ENCODE data around the gene NAV1.

The NAV1 gene

DNA sequence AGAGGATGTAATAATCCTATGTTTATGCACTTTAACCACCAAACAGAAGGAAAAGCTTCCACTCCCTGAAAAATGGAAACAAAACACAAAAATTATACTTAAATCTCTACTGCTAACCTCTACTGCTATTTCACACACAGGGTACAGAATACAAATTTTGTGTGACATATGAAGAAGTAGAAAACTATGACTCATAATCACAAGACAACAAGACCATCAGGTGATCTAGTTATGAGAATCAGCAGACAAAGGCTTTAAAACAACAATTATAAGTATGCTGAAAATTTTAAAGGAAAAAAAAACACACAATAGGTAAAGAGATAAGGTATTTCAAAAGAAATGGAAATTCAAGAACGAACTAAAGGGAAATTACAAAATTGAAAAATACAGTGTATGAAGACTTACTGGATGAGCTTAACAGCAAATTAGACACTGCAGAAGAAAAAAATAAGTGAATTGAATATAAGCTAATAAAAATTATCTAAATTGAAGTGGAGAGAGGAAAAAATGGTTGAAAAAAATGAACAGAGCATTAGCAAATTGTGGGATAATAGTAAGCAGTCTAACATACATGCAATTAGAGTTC lies 13.6 kb upstream of the NAV1 start:
- no peak for DNase-seq

DNA sequence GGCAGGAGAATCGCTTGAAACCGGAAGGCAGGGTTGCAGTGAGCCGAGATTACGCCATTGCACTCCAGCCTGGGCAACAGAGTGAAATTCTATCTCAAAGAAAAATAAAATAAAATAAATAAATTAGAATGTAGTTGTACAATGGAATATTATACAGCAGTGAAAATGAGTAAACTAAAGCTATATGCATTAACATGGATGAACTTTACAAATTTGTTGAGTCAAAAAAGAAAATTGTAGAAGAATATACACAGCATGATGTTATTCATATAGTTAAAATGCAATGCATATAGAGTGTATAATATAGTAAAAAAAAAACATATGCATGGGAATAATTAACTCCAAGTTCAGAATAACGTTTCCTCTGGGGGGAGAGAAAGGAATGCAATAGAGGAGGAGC lies 11.0 kb upstream of the NAV1 start:
- DNase-seq, result no peak

DNA sequence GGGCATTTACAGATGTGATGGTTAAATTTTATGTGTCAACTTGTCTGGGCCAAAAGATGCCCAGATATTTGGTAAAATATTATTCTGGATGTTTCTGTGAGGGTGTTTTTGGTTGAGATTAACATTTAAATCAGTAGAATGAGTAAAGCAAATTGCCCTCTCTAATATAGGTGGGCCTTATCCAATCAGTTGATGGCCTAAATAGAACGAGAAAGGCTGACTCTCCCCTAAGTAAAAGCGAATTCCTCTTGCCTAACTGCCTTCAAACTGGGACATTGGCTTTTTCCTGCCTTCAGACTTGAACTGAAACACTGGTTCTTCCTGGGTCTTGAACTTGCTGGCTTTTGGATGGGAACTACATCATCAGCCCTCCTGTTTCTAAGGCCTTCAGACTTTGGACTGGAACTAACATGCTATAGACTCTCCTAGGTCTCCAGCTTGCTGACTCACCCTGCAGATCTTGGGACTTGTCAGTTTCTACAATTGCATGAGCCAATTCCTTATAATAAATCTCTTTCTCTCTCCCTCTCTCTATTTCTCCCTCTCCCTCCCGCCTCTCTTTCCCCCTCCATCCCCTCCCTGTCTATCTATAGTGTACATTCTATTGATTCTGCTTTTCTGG lies 10.2 kb upstream of the NAV1 start:
- DNase-seq, result no peak

DNA sequence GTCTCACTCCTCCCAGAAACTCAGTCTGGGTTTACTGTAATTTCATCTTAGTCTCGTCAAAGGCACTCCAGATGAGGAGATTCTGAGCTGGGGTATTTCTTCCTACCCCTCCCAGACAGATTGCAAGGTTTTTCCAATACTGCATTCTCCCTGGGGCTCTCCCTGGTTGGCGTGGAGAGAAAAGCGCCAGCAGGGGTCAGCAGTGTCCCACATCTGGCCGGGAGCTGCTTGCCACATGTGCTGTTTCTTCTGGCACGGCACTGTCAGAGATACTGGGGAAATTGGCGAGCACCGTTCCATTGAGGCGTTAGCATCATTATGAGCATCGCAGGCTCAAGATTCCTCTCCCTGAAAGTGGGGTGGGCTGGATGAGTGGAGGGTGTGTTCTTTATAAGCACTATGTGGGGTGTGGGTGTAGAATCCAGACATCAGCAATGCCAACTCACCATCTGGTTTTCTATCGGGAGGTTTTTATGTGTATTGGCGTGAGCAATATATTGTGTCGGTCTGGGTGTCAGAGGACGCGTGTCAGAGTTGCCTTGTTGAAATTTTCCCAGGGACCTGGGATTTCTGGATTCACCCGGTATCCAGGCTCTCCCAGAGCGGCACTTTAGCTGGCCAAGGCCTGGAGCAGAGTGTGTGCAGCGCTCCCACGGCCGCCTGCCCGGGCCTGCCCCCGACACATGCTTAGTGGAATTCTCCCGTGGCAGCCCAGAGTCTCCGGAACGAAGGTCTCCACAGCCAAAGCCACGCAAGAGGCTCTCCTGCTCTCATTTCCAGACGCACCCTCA lies 8.0 kb upstream of the NAV1 start:
- DNase-seq, result peak; percentile 77

DNA sequence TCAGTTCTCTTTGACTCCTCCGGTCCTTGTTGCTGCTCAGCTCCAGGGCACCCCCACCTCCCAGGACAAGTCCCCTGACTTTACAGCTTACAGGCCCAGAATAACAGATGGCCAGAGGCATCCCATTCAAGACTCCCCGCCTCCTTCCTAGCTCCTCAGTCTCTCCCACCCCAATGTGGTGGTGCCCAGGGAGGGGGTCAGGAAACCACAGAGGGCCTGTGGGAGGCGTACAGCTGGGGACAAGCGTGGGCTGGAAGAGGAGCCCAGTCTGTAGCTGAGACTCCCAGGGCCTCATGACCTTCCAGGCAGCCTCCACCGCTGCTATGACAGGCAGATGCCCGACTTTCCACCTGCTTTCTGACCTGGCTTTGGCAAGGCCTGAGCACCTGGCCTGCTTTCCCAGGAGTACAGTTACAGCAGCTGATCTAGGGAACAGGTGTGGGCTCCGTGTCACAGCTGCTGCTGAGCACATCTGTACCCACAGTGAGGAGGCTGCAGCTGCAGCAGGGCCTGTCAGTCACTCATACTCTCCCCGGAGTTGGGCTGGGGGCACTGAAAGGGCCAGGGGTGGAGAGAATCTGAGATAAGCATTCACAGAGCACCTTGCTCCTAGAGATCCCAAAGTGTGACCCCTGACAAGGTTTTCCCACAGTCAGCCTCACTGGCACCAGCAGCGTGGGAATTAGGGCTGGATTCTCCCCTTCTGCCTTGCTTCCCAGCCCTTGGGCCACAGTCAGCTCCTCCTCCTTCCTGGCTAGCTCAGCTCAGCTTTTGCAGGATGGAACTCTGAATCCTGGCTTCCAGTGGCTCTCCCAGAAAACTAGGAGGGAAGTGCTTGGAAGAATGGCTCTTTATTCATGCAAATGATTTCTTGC lies 7.1 kb upstream of the NAV1 start:
- no peak for DNase-seq

DNA sequence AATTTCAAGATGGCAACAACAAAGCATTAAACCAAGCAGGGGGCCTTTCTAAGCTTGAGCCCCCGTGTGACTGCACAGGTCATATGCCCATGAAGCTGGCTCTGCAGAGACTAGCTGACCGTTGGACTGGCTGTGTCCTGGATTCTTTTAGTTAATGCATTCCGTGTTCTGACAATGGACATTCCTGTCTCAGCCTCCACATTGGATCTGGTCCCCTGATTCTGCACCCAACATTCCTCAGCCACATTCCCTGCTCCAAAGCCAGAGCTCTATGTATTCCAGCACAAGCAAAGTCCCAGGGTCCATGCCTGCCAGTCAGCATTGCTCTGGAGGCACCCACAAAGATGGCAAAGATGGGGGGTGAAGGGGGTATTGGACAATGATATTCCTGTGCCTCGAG lies 5.1 kb upstream of the NAV1 start:
- no peak for DNase-seq

DNA sequence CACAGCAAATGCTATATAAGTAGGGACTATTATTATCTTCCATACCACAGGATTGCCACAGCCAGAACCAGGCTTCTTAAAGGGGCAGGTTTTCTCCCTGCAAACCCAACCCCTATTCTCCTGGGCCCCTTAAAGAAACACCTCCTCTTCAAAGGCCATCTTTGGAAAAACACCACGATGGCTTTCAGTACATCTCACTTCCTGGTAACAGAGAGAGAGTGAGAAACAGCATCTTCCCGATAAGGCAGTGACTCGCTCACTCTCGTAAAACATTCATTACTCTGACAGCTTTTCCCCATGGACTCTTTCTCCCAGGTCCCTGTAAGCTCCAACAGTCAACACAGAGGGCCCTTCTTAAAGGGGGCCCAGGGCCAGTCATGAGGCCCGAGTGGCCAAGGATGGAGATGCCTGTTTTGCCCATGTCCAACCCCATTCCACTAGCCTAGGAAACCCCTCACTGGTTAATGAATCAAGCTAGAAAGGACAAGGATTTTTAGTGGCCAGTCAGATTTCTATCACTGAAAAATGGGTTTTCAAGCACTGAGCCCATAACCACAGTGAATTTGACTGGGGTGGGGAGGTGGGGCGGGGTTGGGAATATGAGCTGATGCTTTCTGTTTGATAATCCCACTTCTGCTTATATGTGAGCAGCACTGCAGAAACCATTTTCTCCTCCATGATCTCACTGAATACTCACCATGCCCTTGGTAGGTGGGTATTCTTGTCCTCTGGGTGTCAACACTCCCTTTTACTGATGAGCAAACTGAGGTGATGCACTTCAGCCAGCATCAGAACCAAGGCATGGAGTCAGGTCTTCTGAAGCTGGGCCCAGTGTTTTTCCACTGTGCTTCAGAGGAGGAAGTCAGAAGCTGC lies 3.6 kb upstream of the NAV1 start:
- no peak for DNase-seq

DNA sequence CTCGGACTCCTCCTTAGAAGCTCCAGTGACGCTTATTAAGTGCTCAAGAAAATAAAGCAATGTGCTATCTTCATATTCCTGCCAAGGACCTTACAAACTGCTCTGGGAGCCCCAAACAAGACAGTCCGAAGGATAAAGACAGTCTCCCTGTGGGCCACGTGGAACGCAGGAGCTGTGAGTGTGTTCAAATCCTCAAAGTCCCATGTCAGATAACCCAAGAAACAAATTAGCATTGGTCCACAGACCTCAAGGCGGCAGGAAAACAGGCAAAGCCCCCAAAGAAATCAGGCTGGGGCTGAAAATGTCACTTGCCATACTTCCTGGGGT lies 3.0 kb upstream of the NAV1 start:
- no peak for DNase-seq

DNA sequence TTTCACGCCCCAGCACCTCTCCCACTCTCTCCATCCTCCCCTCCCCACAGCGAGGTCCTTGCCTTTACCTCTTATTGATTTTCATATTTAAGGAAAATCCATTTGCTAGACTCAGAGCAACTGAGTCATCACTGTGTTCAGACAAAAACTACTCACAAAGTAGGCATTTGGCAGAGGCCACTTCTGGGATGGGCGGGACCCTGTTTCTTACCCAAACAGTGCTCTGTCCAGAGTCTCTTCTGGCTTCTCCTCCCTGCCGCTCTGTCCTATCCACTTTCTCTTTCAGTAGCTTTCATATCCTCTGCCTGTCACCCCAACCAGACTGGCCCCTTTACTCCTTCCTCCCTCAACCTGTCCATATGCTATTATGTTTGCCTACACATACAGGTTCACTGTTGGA lies 2.4 kb upstream of the NAV1 start:
- DNase-seq, result no peak

DNA sequence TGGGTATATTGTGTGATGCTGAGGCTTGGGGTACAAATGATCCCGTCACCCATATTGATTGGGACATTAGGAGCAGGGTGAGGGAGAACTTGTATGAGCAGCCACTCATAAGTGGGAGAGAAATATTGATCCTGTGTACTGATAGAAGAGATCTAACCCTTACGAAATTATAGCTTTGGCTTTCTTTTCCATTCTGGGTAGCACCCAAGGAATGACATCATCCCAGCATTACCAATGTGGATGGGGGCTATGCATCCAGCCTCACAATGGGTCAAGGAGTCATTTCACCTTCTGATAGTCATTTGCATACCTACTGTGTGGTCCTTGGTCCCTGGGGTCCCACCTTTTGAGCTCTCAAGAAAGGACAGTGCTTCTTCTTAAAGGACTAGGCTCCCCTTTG lies 1.9 kb upstream of the NAV1 start:
- no peak for DNase-seq

DNA sequence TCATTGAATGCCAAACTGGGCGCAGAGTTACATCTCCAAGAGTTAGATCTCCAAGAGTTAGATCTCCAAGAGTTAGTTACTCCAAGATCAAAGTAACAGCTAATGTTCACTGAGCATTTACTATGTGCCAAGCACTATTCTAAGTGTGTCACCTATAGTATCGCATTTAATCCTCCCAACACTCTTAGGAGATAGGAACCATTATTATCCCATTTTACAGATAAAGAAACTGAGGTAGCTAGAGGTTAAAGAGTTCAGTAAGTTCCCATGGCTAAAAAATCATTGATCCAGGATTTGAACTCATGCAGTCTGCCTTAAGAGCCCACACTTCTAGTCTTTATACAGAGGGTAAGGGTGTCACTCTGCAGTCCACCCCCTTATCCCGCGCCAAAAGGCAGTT lies 1.5 kb upstream of the NAV1 start:
- DNase-seq, result no peak

DNA sequence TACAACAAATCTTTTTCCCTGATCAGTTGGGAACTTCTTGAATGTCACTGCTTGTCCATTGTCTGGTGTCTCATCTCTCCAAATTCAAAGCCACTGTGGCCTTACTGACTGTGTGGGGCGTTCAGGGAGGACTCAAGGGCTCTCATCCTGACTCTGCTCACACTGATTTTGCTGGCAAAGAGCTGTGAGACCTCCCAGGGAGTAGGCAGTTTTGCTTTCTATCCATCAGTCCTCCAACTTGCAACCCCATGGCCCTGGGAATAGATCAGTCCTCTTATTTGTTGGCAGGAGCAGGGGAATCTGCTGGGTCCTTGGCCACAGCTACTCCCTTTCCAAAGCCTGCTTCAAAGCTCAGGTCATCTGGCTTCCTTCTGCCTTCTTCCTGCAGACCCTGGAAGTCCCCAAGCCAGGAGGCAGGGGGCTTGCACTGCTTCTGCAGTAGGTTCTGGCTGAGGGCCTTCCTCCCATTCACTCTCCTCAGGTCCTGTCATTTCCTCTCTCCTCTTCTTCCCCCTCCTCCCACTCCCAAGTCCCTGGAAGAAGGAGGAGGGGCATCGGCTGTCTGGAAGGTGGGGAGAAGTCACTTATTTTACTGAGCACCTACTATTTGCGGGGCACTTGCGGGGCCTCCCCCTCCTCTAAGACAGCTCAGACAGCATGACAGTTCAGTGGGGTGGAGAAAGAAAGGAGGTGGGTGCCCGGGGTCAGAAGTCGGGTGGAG lies 876 bp upstream of the NAV1 start:
- DNase-seq, result no peak

DNA sequence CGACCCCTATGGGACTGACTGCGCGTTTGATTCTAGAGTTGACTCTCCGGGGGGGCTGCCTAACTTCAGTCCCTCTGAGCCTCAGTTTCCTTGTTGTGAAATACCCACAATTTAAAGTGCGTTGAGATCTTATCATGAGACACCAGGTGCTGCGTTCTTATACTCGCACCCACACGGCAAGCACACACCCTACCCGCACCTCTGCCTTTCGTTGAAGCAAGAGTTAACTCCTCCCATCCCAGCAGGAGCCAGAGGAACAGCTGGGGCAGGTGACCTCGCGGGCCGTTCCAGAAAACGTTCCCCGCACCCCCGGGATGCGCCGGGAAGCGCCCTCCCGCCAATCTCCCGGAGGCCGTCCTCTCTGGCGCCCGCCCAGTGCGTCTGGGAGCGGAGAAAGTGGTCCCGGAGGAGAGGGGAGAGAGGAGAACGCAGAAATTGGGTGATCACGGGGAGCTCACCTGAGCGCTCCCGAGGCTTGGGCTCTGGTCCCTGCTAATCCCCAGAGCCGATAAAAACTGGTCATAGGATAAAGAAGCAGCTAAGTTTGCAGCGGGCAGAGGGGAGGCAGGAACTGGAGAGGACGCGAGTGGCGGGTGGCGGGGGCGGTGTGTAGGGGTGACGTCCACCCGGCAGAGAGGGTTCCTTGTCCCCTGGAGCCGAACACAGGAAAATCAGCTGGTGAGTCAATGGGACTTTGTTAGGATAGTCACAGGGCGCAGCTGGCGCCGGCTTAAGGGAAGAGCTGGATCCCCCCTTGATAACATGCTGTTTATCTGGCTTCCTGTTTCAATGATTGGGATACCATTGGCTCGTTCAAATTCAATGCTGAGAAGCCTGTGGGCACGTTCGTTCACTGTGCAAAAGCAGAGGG lies 869 bp downstream of the NAV1 start:
- DNase-seq, result peak; percentile 23

DNA sequence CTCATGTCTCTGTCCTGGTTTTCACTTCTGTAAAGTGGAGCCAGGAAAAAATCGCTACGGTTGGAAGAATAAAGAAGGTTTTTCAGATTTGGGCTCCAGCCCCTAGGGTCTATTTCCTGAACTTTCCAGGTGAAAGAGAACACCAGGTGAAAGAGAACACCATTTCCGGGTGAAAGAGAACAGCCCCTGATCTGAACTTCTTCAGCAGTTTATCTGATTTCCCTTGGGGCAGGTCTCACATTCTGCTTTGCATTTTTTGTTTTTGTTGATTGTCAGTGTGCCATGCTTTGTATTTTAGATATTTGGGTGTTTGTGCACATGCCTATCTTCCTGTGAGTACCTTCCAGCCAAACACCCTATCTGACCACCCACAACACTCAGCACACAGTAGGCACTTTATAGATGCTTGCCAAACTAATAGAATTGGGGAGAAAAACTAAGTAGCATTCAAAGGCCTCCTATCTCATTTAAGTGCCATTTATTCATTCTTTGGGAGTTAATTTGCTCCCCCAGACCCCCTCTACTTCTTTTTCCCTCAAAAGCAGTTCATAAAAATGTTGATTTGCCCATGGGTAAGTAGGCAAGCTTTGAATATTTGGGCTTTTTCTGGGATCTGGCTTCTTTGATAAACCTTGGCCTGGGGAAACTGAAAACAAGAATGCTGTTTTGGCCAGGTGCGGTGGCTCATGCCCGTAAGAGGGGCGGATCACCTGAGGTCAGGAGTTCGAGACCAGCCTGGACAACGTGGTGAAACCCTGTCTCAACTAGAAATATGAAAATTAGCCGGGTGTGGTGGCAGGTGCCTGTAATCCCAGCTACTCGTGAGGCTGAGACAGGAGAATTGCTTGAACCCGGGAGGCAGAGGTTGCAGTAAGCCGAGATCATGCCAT lies 2.2 kb downstream of the NAV1 start:
- DNase-seq, result no peak

DNA sequence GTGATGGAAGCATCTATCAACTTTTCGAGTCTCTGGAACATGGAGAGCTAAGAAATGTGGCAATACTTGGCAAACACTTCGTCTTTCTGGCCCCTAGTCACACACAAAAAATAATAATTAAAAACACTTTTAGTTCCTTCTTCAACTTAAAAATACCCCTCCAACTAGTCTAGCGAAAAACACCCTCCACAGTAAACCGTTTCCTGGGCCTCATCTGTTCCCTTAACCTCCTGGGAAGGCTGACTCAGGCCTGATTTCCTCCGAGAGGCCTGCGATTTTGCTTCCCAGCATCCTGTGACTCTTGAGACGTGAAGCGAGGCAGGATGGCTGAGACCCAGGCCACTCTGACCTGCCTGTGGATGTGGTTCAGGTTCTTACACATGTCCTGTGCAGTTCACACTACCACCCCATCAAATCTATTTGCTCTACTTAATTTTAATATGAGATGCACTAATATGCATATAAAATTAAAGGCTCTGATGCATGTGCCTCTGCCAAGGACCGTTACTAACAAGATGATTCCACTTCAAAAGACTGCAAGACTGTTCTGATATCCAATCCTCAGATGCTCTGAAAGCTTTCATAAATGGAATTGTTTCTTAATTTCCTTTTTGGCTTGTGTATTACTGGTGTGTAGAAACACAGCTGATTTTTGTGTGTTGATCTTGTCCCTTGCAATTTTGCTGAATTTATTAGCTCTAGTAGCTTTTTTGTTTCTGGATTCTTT lies 3.5 kb downstream of the NAV1 start:
- DNase-seq, result no peak

DNA sequence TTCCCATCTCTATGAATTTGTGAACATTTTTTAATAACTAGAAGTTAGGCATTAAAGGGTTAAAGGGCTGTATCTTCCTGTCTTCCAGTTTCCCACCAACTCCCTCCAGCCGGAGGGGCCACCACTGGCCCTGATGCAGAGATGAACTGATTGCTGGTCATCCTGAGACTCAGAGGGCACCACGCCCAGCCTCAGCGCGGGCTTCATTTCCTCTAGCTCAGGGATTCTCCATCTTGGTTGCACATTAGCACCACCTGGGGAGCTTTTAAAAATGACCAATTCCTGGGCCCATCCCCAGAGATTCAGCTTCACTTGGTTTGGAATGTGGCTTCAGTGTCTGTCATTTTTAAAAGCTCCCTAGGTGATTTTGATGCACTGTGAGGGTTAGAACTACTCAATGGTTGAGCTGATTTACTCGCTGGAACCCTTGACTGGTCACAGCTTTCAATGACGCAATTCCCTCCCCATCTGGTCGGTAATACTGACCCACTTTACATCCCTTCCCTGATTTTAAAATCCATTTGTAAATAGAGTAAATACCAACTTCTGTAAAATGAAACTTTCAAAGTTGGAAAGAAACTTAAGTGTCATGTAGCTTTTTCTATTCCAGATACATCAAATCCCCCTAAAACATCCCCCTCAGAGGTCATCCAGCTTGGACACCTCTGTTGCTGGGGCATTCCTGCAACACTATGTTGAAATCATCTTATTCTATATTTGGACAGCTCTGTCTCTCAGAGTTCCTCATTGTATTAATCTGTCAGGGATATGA lies 5.1 kb downstream of the NAV1 start:
- DNase-seq, result no peak

DNA sequence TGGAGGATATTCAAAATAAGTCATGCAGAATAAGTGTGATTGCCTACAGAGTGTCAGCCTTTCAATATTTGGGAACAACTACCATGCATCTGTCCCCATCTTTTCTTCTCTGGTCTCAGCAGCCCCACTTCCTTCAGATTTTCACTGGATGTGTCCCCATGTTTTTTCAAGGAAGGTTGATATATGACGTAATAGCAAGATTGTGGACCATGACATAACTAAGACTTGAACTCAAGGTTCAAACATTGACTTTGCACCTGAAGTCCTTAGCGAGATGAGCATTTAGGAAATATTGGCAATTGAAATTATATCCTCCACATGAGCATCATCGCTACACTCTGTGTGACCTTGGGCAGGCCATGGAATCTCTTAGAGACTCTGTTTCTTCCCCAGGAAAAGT lies 5.8 kb downstream of the NAV1 start:
- DNase-seq, result no peak

DNA sequence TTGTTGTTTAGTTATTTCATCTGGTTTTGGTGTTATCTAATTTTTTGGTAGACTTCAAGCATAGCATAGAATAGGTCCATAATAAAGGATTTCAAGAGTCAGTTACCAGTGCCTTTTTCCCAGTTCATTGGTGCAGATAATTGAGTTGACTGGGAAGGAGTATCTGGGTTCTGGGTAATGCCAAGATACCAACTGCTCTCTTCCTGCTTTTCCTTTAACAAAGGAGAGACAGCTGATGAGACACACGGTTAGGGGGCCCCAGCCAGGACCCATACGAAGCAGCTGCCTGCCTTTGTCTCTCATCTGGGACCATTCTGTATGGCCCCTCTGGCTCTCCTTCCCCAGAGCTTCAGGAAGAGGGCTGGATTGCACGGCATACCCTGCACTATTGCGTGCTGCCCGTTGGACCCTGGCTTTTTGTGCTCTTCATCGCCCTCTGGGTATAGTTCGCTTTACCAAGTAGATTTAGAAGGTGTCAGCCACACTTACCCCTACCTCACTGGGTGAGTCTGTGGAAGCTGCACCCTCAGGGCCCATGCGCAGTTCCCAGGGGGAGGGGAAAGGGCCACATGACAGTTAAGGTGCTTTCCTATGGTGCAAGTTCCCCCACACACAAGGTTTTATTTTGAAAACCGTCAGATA lies 7.0 kb downstream of the NAV1 start:
- peak; percentile 33 for DNase-seq
